ENCODE results near the gene TBX5.

The TBX5 gene

GRCh38 chr12:114343585-114344302, 62.2 kb downstream of the TBX5 start:
- no peak overlapping the region for H3K4me3 ChIP-seq (ENCODE audit: low read depth in 1 of 2, low read length in 2 of 2)
- H3K79me2 ChIP-seq (ENCODE audit: insufficient read depth, low read length), result no peaks in the 10 kb centered on the region
- no peaks in the 10 kb centered on the region for H4K20me1 ChIP-seq (ENCODE audit: insufficient read depth, low read length)
- no peak overlapping the region for H3K9ac ChIP-seq (ENCODE audit: low read depth, low read length)
- H3K36me3 ChIP-seq (ENCODE audit: insufficient read depth, low read length), result no peaks in the 10 kb centered on the region
- H2AFZ ChIP-seq (ENCODE audit: low read depth, low read length), result no peak overlapping the region
- H3K4me2 ChIP-seq (ENCODE audit: insufficient read depth, low read length), result no peak overlapping the region
- no peaks in the 10 kb centered on the region for H3K4me1 ChIP-seq (ENCODE audit: insufficient read depth, low read length)
- H3K27ac ChIP-seq (ENCODE audit: low read length), result no peak overlapping the region
- no peak for DNase-seq
- no peak for ATAC-seq (ENCODE audit: insufficient read depth, low read depth)
- TF ChIP-seq CTCF (IDR thresholded peaks at IDR 0.05; ENCODE audit: borderline replicate concordance, extremely low read depth, low read length, poor library complexity, severe bottlenecking), result no peak
- no peak for TF ChIP-seq EZH2 (IDR thresholded peaks at IDR 0.05; ENCODE audit: borderline replicate concordance, low read depth, low read length, severe bottlenecking)
- no peaks in the 10 kb centered on the region for H3K9me3 ChIP-seq (ENCODE audit: insufficient read depth, low read length, severe bottlenecking)
- H3K27me3 ChIP-seq (ENCODE audit: insufficient read depth, low read length, poor library complexity), result peaks cover 3% of the 10 kb centered on the region

DNA sequence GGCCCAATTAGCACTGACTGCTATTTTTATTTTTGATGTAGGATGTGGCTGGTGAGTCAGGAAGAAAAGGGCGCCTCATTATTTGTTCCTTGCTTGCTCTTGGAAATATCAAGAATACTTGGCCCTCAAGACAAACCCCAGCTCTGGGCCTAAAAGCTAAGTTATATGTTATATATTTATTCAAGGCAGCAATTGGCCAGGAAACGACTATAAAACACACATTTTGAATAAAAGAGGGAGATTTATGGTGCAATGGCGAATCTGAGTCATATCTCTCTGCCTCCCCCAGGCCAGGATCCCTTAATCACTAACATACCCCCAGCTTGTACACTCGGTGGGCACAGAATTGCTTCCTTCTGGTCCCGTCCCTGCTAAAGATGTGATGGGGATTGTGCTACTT, 63.3 kb downstream of the TBX5 start:
- H4K20me1 ChIP-seq (ENCODE audit: insufficient read depth, low read length), result no peaks in the 10 kb centered on the region
- TF ChIP-seq EZH2 (IDR thresholded peaks at IDR 0.05; ENCODE audit: borderline replicate concordance, low read depth, low read length, severe bottlenecking) (no peak), CTCF (IDR thresholded peaks at IDR 0.05; ENCODE audit: borderline replicate concordance, extremely low read depth, low read length, poor library complexity, severe bottlenecking) (no peak)
- no peak overlapping the region for H3K9ac ChIP-seq (ENCODE audit: low read depth, low read length)
- H2AFZ ChIP-seq (ENCODE audit: low read depth, low read length), result no peak overlapping the region
- no peak for ATAC-seq (ENCODE audit: insufficient read depth, low read depth)
- no peak overlapping the region for H3K4me2 ChIP-seq (ENCODE audit: insufficient read depth, low read length)
- no peak overlapping the region for H3K27ac ChIP-seq (ENCODE audit: low read length)
- H3K4me3 ChIP-seq (ENCODE audit: low read depth in 1 of 2, low read length in 2 of 2), result no peak overlapping the region
- H3K4me1 ChIP-seq (ENCODE audit: insufficient read depth, low read length), result no peaks in the 10 kb centered on the region
- H3K9me3 ChIP-seq (ENCODE audit: insufficient read depth, low read length, severe bottlenecking), result no peaks in the 10 kb centered on the region
- no peaks in the 10 kb centered on the region for H3K79me2 ChIP-seq (ENCODE audit: insufficient read depth, low read length)
- H3K36me3 ChIP-seq (ENCODE audit: insufficient read depth, low read length), result no peaks in the 10 kb centered on the region
- no peak for DNase-seq
- peaks cover 3% of the 10 kb centered on the region for H3K27me3 ChIP-seq (ENCODE audit: insufficient read depth, low read length, poor library complexity)

DNA sequence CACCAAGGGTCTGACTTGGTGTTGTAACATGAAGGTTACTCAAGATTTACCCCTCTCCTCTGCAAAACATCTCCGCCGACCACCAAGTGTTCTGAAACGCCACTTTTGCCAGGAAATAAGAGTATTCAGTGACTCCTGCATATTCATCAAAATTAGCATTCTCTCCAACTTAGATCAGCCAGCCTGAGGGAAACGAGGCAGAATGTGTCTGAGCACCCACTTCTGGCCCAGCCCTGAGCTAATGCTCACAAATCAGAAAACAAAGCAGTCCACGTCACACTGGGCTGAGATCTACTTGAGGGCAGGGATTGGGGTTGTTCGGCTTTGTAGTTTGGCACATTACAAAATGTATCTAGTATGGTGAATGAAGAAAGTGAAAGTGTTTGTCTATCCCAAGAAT, 64.3 kb downstream of the TBX5 start:
- no peak for ATAC-seq (ENCODE audit: insufficient read depth, low read depth)
- H3K4me2 ChIP-seq (ENCODE audit: insufficient read depth, low read length), result no peak overlapping the region
- H3K27me3 ChIP-seq (ENCODE audit: insufficient read depth, low read length, poor library complexity), result peaks cover 3% of the 10 kb centered on the region
- H2AFZ ChIP-seq (ENCODE audit: low read depth, low read length), result no peak overlapping the region
- no peak overlapping the region for H3K9ac ChIP-seq (ENCODE audit: low read depth, low read length)
- H3K4me3 ChIP-seq (ENCODE audit: low read depth in 1 of 2, low read length in 2 of 2), result no peak overlapping the region
- TF ChIP-seq EZH2 (IDR thresholded peaks at IDR 0.05; ENCODE audit: borderline replicate concordance, low read depth, low read length, severe bottlenecking), result no peak
- TF ChIP-seq CTCF (IDR thresholded peaks at IDR 0.05; ENCODE audit: borderline replicate concordance, extremely low read depth, low read length, poor library complexity, severe bottlenecking), result no peak
- no peaks in the 10 kb centered on the region for H3K36me3 ChIP-seq (ENCODE audit: insufficient read depth, low read length)
- H3K9me3 ChIP-seq (ENCODE audit: insufficient read depth, low read length, severe bottlenecking), result no peaks in the 10 kb centered on the region
- no peak overlapping the region for H3K27ac ChIP-seq (ENCODE audit: low read length)
- H4K20me1 ChIP-seq (ENCODE audit: insufficient read depth, low read length), result no peaks in the 10 kb centered on the region
- no peak for DNase-seq
- H3K4me1 ChIP-seq (ENCODE audit: insufficient read depth, low read length), result no peaks in the 10 kb centered on the region
- H3K79me2 ChIP-seq (ENCODE audit: insufficient read depth, low read length), result no peaks in the 10 kb centered on the region
